Colonic mucosa (tissue), 4 donors: ENCODE data around the gene FOXA3. TPM values are rescaled to one million over a fixed set of nuclear protein-coding genes. Genes with fewer than 3 reads are reported as not detected.

Source experiments
- DNase-seq: peaks from one replicate; pipeline ENCODE4 v3.0.0-alpha.2; 2020
- H3K27ac ChIP-seq: fragments of 200-600 bp; one replicate; pipeline ENCODE4 v1.8.0; 2021
- H3K27me3 ChIP-seq: fragments of 200-600 bp; one replicate; pipeline ENCODE4 v1.8.0; 2021
- H3K36me3 ChIP-seq: fragments of 200-600 bp; one replicate; pipeline ENCODE4 v1.8.0; 2021
- H3K4me1 ChIP-seq: fragments of 200-600 bp; one replicate; pipeline ENCODE4 v1.8.0; 2021; ENCODE audit warnings: mild to moderate bottlenecking
- H3K4me3 ChIP-seq: fragments of 200-600 bp; one replicate; pipeline ENCODE4 v1.8.0; 2021
- H3K9ac ChIP-seq, 2 donors: one replicate each; pipeline ENCODE4 v1.7.0; 2013; ENCODE audit warnings: control low read depth in 2 of 2, low read depth in 2 of 2, low read length in 2 of 2
- H3K9me3 ChIP-seq: fragments of 200-600 bp; one replicate; pipeline ENCODE4 v1.8.0; 2021
- CTCF ChIP-seq: fragments of 200-600 bp; IDR thresholded peaks from one replicate; pipeline ENCODE4 v1.8.0; 2022; ENCODE audit warnings: antibody characterized with exemption, mild to moderate bottlenecking
- intact Hi-C: fragments of 100-400 bp; cut with DNase I; formaldehyde crosslinking; loops from one replicate; pipeline ENCODE4 v1.14.1; 2022
- total RNA-seq, 2 donors: library from RNA; stranded (reverse); fragmentation: NEBNext Ultra II Directional in 1 of 2; extraction: Animal tissue kit (Norgen Biotek cat#: 25700) in 1 of 2; gene quantifications; one replicate each; pipeline ENCODE4 v1.2.1, GENCODE V29; 2021
- donor health status: healthy.
- donor health status: DM: no; HTN: no; CAD: no.
- donor health status: DM: no; HTN: no; CAD: no.

Gene FOXA3
- total RNA-seq, 2 donors from 2014 or later = 48.5 to 55.9 TPM

DNA sequence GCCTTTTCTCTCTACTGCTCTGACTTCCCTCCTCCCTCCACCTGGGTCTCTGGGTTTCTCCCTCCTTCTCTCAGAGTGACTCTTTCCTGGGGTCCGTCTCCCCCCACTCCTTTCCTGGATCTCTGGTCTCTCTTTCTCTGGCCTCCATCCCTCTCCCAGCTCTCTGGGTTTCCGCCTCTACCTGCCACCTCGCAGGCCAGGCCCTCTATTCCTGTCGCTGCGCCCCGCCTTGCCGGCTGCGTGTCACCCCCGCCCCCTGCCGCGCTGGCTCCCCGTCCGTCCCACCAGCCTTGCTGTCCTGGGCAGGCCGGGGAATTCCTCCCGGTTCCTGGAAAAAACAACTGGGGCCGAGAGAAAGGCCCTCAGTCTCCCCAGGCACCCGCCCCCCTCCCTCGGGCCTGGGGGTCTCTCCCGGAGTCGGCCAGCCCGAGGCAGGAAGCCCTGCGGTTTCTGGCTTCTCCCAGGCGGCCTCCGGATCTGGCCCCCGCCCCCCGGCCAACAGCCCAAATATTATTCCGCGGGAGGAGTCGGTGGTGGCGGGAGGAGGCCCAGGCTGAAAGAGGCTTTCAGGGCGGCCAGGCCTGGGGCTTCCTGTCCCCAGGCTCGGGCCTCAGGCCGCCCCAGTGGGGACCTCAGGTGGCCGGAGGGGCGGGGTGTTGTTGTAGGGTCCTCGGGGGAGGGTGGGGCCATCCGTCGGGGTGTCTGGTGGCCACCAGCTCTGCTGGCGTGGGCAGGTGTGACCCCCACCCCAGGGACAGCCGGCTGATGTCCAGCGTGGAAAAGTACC, 12.5 kb downstream of the FOXA3 start:
- intact Hi-C loops = no loop called here
- no peak for TF ChIP-seq CTCF

DNA sequence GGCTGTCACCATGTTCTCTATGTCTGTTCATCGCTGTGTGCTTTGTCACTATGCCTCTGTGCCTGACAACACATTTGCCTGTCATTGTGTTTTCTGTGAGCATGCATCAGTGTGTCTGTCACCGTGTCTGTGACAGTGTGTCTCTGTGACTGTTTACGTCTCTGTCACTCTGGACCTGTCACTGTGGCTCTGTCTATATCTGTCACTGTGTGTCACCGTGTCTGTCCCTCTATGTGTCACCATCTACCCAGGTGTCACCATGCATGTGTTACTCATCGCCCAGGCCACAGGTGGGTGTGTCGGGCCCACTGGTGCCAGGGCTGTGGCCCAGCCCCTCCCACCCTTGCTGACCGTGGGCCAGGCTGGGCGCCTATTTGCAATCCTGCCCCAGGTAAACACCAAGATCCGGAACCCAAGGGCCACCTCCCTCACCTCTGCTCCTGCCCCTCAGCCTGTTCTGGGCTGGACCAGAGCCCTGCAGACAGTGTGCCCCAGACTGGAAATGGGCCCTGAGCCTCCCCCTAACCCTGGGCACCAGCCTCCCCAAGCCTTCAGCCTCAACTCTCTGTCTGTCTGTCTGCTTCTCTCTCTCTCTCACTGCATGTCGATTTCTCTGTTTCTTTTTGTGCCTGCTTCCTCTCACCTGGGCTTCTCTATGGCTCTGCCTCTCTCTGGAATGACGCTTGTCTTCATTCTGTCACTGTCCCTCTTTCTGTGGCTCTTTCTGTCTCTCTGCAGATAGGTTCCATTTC, 14.1 kb downstream of the FOXA3 start:
- no peaks in the 10 kb centered on the region for H3K36me3 ChIP-seq
- no peak for TF ChIP-seq CTCF
- H3K27ac ChIP-seq = peak overlapping the region; percentile 15
- peaks cover 12% of the 10 kb centered on the region for H3K4me1 ChIP-seq
- no peaks in the 10 kb centered on the region for H3K27me3 ChIP-seq
- intact Hi-C loops = no loop called here
- H3K9me3 ChIP-seq = no peaks in the 10 kb centered on the region
- H3K4me3 ChIP-seq = no peak overlapping the region
- peak; percentile 80 for DNase-seq
- peak overlapping the region in 1 of 2 donors; percentile 30 for H3K9ac ChIP-seq

More for the DNA sequence above, 12.5 kb downstream of the FOXA3 start:
- peak overlapping the region; percentile 19 to 51 for H3K9ac ChIP-seq
- DNase-seq = peak; percentile 51
- H3K27ac ChIP-seq = peak overlapping the region; percentile 50
- H3K27me3 ChIP-seq = no peaks in the 10 kb centered on the region
- H3K36me3 ChIP-seq = no peaks in the 10 kb centered on the region
- H3K9me3 ChIP-seq = no peaks in the 10 kb centered on the region
- peak overlapping the region; percentile 10 for H3K4me3 ChIP-seq
- H3K4me1 ChIP-seq = peaks cover 12% of the 10 kb centered on the region

GRCh38 chr19:45879055-45879454, 14.9 kb downstream of the FOXA3 start:
- DNase-seq = no peak
- intact Hi-C loops = no loop called here
- Histone ChIP-seq H3K9me3 (no peaks in the 10 kb centered on the region), H3K36me3 (no peaks in the 10 kb centered on the region), H3K9ac (peak overlapping the region in 1 of 2 donors; percentile 30), H3K27ac (peak overlapping the region; percentile 15), H3K27me3 (no peaks in the 10 kb centered on the region), H3K4me3 (no peak overlapping the region), H3K4me1 (peaks cover 17% of the 10 kb centered on the region)
- no peak for TF ChIP-seq CTCF

DNA sequence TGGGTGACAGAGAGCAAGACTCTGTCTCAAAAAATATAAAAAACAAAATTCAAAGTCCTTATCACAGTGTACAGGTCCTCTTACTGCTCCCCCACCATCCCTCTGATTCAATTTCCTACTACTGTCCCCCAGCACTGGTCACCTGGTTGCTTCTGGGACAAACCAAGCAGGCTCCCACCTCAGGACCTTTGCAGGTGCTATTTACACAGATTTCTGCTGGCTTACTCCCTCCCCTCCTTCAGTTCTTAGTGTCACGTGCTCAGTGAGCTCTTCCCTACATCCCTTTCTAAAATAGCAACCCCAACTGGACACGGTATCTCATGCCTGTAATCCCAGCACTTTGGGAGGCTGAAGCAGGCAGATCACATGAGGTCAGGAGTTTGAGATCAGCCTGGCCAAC, 15.8 kb downstream of the FOXA3 start:
- intact Hi-C loops = loop anchor here (10.0 kb wide), 1 partner anchor 65 kb away; the partner anchor contains the start of gene RSPH6A
- H3K27ac ChIP-seq = peak overlapping the region; percentile 75
- no peak for DNase-seq

More for the DNA sequence above, 15.8 kb downstream of the FOXA3 start:
- no peaks in the 10 kb centered on the region for H3K9me3 ChIP-seq
- no peaks in the 10 kb centered on the region for H3K36me3 ChIP-seq
- TF ChIP-seq CTCF = no peak
- no peak overlapping the region for H3K4me3 ChIP-seq
- no peaks in the 10 kb centered on the region for H3K27me3 ChIP-seq
- H3K4me1 ChIP-seq = peaks cover 26% of the 10 kb centered on the region
- H3K9ac ChIP-seq = no peak overlapping the region
